Measurements from ENCODE around the gene ELOVL5.
"Not testable (repeated sequence)": the region's sequence is repeated elsewhere in the genome, so short reads cannot be mapped to it uniquely, and the experiment has no call there.

Gene ELOVL5

GRCh38 chr6:53358440-53359094 is 9.8 kb upstream of the ELOVL5 start:
- DNase-seq, result no peak

GRCh38 chr6:53357576-53358360 is 9.0 kb upstream of the ELOVL5 start:
- DNase-seq, result no peak

DNA sequence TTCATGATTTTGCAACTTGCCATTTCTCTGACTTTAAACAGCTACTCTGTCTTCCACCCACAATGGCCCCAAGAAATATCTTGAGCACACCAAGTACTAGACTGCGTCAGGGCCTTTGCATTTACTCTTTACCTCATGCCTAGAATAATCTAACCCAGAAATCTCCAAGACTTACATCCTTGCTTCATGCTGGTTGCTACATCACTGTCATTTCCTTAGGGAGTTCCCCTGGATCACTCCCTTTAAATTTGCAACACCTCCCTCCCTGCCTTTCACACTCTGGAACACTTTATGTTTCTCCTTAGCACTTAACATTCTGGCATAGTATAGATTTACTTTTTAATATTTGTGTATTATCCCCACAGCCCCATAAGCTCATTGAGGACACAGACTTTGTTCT is 4.9 kb upstream of the ELOVL5 start:
- DNase-seq, result no peak

DNA sequence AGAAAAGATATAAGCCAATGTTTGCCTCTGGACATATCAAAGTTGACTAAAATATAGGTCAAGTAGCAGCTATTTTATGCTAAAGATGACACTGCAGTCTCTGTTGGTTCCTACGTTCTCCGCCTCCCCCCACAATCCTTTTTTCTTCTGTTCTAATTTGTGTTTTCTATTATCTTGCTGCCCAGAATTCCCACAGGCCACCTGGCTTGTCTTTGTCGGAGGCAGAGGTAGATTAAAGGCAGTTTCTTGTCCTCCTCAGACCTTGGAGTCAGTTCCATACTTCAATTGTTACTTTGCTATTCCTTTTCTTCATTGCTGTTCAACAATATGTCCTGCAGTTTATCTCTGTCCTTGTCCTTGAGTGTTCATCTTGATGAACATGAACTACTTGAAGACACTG is 3.6 kb upstream of the ELOVL5 start:
- no peak for DNase-seq

DNA sequence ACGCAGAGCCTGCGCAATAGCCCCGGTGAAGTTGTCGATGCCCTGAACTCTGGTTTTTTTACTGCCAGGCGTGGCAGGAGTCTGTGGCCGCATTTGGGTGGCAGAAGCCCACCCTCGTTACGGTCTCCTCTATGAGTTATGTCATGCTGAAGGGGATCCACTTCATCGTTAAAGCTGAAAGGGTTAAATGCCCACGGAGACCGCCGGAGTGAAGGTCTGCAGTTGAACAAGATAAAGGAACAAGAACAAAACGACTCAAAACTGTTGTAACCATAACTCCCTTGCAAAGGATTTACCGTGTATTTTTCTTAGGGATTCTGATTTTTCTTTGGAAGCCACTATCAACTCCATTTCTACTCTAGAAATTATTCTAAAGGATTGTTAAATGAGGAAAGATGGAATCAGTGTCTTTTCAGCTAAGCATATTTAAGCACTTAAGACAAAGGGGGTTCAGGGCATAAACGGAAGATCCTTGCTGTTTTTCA is 501 bp upstream of the ELOVL5 start:
- DNase-seq, result no peak

- DNase-seq, result peak; percentile 73
These were observed 804 bp downstream of the ELOVL5 start for GRCh38 chr6:53347921-53348370.

DNA sequence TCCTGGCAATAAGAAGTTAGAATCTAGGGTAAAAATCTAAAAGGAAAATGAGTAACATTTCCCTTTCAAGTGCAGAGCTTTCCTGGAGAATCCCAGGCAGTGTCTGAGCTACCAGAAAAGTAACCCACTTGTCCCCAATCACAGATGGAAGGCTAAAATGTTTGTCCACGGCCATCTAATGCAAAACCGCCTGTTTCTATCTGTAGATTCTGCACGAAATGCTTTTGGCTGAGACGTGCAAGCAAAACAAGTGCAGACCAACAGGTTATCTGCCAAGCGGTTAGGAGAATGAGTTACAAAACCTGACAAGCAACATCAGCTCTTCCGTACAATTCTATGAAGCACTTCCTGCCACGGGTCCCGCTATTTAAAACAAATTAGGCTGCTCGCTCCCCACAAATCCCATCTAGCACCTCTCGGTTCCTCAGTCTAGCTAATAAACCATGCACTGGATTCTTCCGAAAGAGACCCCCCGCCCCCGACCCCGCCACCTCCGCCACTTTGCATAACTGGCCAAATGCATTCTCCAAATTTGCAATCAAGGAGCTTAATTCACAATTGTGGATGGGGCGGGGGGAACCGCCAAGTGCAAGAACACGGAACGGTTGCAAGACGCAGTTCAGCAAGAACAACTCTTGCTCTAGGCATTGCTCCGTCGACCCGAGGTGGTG is 1.4 kb downstream of the ELOVL5 start:
- DNase-seq, result no peak

- DNase-seq, result not testable (repeated sequence)
These were observed 2.7 kb downstream of the ELOVL5 start for GRCh38 chr6:53346049-53346448.

DNA sequence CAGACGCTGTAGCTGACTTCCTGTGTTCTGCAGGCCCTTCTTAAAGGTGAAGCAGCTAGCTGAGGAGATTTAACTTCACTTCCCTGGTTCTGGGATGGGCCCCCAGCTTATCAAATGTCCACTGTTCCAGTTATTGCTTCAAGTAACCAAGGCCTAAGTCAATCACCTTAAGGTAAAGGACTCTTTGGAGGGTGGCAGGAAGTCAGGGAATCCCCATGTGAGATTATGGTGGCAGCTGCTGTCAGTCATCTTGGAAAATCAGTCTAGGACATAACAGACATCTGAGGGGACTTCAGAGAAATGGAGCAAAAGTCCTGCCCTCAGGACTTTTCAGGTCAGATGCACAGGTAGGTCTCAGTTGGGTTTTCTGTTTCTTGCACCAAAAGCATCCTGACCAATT is 3.8 kb downstream of the ELOVL5 start:
- DNase-seq, result no peak

DNA sequence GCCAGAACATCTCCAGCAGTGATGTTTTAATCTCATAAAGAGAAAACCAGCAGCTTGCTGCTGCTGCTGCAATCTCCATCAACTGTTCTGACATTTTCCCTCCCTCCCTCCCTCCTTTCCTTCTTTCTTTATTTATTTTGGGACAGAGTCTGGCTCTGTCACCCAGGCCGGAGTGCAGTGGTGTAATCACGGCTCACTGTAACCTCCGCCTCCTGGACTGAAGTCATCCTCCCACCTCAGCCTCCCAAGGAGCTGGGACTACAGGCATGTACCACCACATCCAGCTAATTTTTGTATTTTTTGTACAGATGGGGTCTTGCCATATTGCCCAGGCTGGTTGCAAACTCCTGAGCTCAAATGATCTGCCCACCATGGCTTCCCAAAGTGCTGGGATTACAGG is 5.7 kb downstream of the ELOVL5 start:
- no peak for DNase-seq

GRCh38 chr6:53342217-53342616 is 6.5 kb downstream of the ELOVL5 start:
- DNase-seq, result no peak

DNA sequence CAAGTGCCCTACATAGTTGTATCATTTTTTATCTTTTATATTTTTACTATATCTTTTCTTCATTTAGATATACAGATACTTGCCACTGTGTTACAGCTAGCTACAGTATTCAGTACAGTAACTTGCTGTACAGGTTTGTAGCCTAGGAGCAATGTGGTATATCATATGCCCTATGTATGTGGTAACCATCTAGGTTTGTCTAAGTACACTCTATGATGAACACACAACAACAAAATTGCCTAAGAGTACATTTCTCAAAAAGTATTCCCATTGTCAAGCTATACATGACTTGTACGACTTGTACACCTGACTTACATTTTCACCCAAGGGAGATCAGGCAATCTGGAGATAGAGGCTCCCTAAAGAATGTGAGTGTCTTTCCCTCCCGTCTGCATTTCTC is 8.2 kb downstream of the ELOVL5 start:
- no peak for DNase-seq

DNA sequence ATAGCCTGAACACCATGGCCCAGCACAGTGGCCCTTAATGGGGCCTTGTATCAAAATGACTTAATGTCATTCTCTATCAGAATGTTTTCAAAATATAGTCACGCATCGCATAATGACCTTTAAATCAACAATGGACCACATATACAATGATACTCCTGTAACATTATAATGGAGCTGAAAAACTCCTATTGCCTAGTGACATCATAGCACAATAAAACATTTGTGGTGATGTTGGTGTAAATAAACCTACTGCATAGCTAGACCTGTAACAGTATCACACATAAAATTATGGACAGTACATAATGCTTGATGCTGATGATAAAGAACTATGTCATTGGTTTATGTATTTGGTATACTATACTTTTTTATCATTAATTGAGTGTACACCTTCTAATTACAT is 9.3 kb downstream of the ELOVL5 start:
- no peak for DNase-seq

DNA sequence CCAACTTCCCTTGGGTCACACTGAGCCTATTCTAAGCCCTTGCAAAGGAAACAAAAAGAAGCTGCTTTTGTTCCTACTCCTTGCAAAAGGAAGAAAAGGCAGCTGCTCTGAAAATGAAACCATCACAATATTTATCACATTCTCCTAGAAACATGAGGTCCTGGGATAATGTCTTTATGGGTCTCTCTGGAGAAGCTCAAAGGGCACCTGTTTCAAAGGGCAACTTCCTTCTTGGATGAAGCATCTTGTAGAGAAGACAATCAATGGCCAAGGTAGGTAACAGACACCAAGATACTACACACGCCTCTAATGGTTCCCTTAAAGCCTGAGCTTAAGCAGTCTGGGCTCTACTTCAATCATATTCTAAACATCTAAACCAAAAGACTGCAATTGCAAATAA is 10.4 kb downstream of the ELOVL5 start:
- no peak for DNase-seq

GRCh38 chr6:53336070-53336469 is 12.7 kb downstream of the ELOVL5 start:
- no peak for DNase-seq

GRCh38 chr6:53335224-53335994 is 13.3 kb downstream of the ELOVL5 start:
- peak; percentile 62 for DNase-seq

DNA sequence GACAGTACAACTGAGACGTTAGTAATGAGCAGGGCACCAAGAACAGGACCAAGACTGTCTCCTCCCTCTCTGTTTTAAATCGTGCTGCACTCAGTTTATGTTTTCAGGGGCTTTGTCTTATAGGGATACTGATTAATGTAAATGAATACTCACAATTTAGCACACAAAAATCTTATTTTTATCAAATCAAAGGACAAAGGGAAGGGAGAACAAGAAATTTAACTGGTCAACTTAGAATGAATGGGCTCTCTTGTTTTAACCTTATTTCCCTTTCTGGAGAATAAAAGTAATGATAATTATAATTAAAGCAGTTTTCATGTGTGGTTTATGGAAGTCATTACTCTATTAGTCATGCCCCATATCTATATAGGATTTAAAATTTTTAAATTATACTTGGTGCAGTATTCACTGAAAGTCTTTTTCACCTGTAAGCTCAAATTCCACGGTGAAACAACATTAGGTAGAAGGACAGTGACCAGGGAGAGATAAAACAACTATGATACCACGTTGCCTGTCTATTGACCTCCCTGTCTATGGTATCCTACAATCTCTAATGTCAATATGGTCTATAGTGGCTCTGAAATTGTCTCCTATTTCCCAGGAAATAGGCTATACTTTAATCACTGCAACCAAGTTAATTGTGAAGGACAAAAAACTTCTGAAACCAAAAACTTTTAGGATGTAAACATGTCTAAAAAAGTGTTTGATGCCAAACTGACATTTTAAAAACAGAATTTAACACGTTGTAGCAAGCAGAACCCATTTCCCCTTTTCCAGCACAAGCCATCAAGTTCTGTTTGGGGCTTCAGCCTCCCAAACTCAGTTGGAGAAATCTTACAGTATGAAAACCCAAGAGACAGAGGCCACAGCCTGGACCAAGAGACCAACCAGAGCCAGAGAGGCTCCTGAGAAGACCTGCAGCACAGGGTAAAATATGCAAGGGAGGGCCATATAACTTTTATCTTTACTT is 15.0 kb downstream of the ELOVL5 start:
- DNase-seq, result no peak

- DNase-seq, result no peak
These were observed 17.1 kb downstream of the ELOVL5 start for GRCh38 chr6:53331678-53332077.

DNA sequence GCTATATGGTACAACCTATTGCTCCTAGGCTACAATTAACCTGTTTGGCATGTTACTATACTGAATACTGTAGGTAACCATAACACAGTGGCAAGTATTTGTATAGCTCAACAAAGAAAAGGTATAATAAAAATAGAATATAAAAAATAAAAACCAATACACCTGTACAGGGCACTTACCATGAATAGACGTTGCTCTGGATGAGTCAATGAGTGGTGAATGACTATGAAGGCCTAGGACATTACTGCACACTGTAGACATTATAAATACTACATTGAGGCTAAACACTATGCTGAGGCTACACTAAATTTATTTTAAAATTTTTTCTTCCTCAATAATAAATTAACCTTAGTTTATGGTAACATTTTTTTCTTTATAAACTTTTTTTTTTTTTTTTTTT is 18.6 kb downstream of the ELOVL5 start:
- DNase-seq, result no peak

DNA sequence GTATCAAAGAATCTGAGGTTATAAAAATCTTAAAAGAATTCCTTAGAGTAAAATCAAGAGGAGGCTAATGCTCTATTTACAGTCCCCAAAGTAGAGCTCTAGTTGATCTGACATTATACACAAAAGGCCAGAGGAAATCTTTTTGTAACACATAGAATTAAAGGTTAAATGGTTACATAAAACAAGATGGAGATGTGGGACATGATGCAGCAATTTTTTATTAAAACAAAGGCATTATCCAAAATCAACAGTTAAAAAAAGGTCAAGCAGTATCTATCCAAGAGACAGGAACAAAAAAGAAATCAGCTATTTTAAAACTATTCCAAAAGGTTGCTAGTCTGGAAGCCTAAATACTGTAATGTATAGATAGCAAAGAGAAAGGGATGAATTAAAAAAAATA is 20.4 kb downstream of the ELOVL5 start:
- no peak for DNase-seq

GRCh38 chr6:53327017-53327395 is 21.7 kb downstream of the ELOVL5 start:
- no peak for DNase-seq
